ENCODE measurements around the gene CD82. TPM values are rescaled to one million over a fixed set of nuclear protein-coding genes. Genes with fewer than 3 reads are reported as not detected.

CD82 gene
- total RNA-seq, 2 experiments from 2014 or later: 289 to 319 TPM

DNA sequence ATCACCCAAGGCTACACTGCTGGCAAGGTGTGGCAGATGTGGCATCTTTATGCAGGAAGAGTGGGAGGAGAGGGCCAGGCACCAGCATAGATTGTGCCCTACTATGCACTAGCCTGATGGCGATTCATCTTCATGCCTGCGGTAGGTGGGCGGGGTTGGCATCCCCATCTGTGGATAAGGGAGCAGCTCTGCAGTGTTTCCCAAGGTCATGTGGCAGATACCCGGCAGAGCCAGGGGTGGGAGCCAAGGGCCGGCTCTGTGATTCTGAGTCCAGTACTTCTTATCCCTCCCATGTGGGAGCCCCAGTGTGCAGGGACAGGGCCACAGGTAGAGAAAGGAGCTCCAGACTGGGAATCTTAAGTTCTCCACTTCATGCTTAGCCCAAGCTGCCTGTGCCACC, 20.0 kb downstream of the CD82 start:
- Mint-ChIP-seq H3K4me1 (ENCODE audit: low read depth) (peaks cover 32% of the 10 kb centered on the region), H3K27me3 (no peaks in the 10 kb centered on the region), H3K36me3 (ENCODE audit: low read depth) (peaks cover 76% of the 10 kb centered on the region), H3K27ac (peak overlapping the region; percentile 32), H3K4me3 (no peak overlapping the region), H3K9me3 (peaks cover 2% of the 10 kb centered on the region)
- intact Hi-C loops (cut with micrococcal nuclease): no loop called here
- DNase-seq (no peak), ATAC-seq (no peak)
- TF ChIP-seq, protein P1, sequence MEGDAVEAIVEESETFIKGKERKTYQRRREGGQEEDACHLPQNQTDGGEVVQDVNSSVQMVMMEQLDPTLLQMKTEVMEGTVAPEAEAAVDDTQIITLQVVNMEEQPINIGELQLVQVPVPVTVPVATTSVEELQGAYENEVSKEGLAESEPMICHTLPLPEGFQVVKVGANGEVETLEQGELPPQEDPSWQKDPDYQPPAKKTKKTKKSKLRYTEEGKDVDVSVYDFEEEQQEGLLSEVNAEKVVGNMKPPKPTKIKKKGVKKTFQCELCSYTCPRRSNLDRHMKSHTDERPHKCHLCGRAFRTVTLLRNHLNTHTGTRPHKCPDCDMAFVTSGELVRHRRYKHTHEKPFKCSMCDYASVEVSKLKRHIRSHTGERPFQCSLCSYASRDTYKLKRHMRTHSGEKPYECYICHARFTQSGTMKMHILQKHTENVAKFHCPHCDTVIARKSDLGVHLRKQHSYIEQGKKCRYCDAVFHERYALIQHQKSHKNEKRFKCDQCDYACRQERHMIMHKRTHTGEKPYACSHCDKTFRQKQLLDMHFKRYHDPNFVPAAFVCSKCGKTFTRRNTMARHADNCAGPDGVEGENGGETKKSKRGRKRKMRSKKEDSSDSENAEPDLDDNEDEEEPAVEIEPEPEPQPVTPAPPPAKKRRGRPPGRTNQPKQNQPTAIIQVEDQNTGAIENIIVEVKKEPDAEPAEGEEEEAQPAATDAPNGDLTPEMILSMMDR (IDR thresholded peaks at IDR 0.05): no peak
- CTCF ChIA-PET: interaction anchor here (1.6 kb wide), 1 partner anchor 28 kb away, joined by 4 read pairs; no protein-coding TSS in a partner anchor
- POLR2A ChIA-PET: interaction anchor here (0.6 to 1.4 kb wide), 3 partner anchors 12 to 19 kb away, joined by 3 to 5 read pairs (median 4); no protein-coding TSS in a partner anchor

DNA sequence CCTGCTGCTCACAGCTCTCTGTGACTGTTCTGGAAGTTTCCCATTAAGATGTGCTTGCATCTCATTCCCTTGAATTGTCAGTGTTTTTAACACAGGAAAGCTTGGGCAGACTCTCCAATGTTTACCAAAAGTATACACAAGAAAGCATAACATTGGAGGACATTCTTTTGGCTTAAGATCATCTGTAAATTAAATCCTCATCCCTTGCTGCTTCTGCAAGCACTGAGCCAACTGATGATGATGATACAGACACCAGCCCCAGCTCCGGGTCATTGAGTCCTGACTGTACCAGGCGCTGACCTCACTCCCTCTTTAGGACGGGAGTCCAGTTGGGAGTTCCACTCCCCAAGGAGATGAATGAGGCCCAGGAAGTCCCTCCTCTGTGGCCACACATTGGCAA, 23.8 kb downstream of the CD82 start:
- H3K27me3 Mint-ChIP-seq: no peaks in the 10 kb centered on the region
- POLR2A ChIA-PET: interaction anchor here (0.7 to 1.1 kb wide), 3 partner anchors 10 to 130 kb away, joined by 3 to 4 read pairs (median 3); no protein-coding TSS in a partner anchor
- peaks cover 73% of the 10 kb centered on the region for H3K36me3 Mint-ChIP-seq (ENCODE audit: low read depth)
- H3K9me3 Mint-ChIP-seq: no peaks in the 10 kb centered on the region
- peaks cover 36% of the 10 kb centered on the region for H3K4me1 Mint-ChIP-seq (ENCODE audit: low read depth)
- H3K27ac Mint-ChIP-seq: no peak overlapping the region
- CTCF ChIA-PET: no interaction called here
- DNase-seq (no peak), ATAC-seq (no peak)
- TF ChIP-seq, protein P1 (IDR thresholded peaks at IDR 0.05): no peak
- H3K4me3 Mint-ChIP-seq: no peak overlapping the region
- intact Hi-C loops (cut with micrococcal nuclease): no loop called here

DNA sequence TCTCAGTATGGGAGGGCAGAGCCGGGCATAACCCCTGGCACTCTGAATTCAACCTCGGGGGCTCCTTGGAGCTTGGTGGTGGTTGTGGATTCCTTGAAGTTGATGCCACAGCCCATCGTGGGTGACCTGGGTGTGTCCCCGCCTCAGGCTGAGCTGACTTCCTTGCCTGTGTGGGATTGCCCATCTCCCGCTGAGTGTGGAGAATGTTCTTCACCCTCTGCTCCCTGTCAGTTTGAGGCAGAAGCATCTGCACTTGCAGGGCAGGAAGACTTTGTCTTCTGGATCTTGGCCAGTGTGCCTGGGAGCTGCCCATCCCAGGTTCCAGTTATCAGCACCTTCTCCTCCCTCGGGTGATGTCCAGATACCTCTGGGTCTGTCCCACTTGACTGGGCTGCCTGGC, 25.3 kb downstream of the CD82 start:
- Mint-ChIP-seq H3K4me1 (ENCODE audit: low read depth) (peaks cover 44% of the 10 kb centered on the region), H3K4me3 (no peak overlapping the region), H3K9me3 (no peaks in the 10 kb centered on the region), H3K27me3 (no peaks in the 10 kb centered on the region), H3K27ac (peak overlapping the region; percentile 64), H3K36me3 (ENCODE audit: low read depth) (peaks cover 76% of the 10 kb centered on the region)
- no peak for ATAC-seq
- no peak for DNase-seq
- ChIA-PET POLR2A (interaction anchor here (1.8 kb wide), 1 partner anchor 11 kb away, joined by 6 read pairs; no protein-coding TSS in a partner anchor), CTCF (interaction anchor here (1.5 kb wide), 1 partner anchor 34 kb away, joined by 5 read pairs; no protein-coding TSS in a partner anchor)
- TF ChIP-seq, protein P1 (IDR thresholded peaks at IDR 0.05): no peak
- intact Hi-C loops (cut with micrococcal nuclease): no loop called here

DNA sequence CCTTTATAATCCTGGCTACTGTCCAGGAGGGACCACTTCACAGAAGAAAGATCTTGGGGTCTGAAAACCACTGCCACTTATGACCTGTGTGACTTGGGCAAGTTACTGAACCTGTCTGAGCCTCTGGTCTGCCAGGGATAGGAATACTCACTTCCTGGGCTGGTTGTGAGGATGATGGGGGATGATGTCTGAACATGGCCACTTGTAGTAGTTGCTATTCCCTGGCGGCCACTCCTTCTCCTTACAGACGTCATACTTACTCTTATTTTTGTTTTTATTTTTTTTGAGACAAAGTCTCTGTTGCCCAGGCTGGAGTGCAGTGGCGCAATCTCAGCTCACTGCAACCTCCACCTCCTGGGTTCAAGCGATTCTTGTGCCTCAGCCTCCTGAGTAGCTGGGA, 26.1 kb downstream of the CD82 start:
- ATAC-seq (no peak), DNase-seq (no peak)
- CTCF ChIA-PET: interaction anchor here (1.5 kb wide), 1 partner anchor 35 kb away, joined by 5 read pairs; no protein-coding TSS in a partner anchor
- intact Hi-C loops (cut with micrococcal nuclease): no loop called here
- Mint-ChIP-seq H3K27me3 (no peaks in the 10 kb centered on the region), H3K9me3 (no peaks in the 10 kb centered on the region), H3K4me1 (ENCODE audit: low read depth) (peaks cover 52% of the 10 kb centered on the region), H3K27ac (peak overlapping the region; percentile 64), H3K36me3 (ENCODE audit: low read depth) (peaks cover 73% of the 10 kb centered on the region), H3K4me3 (no peak overlapping the region)
- TF ChIP-seq, protein P1 (IDR thresholded peaks at IDR 0.05): no peak
- POLR2A ChIA-PET: interaction anchor here (1.8 kb wide), 1 partner anchor 10 kb away, joined by 6 read pairs; no protein-coding TSS in a partner anchor

DNA sequence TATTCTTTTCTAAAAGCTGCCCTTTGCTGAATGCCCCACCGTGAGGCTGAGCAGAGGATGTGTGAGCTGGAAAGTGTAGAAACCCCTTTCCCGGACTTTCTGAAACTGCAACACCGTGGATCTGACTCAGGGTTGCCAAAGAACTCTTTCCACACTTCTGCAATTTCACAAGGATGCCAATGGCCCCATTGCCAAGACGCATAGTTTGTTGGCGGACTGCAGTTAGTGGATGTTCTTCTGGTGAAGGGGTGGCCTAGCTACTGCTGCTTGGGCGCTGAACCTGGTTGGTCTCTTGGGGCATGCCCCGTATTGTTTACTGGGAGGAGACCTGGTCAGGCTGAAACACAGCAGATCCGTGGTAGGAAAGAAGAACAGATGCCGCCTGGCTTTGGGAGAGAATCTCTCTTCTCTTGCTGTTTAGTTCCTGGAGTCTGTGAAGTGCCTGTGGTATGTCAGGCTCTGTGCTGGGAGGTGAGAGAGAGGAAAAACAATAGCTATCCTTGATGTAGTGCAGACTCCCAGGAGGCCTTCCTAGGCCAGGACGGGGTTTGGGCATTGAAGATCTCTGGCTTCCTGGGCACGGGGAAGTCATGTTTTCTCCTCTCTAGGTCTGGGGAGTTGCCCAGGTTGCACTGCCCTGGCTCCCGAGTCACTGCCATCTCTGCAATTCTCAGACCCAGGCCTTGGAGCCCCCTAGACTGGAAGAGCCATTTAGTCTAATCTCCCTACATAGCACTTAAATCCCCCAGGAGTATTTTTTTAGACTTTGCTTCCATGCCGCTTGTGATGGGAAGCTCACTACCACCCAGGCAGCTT, 26.9 kb downstream of the CD82 start:
- DNase-seq (no peak), ATAC-seq (no peak)
- ChIA-PET POLR2A (interaction anchor here (1.4 kb wide), 1 partner anchor 18 kb away, joined by 5 read pairs; no protein-coding TSS in a partner anchor), CTCF (interaction anchor here (0.9 kb wide), 2 partner anchors 15 to 35 kb away, joined by 3 to 4 read pairs; no protein-coding TSS in a partner anchor)
- Mint-ChIP-seq H3K9me3 (no peaks in the 10 kb centered on the region), H3K4me1 (ENCODE audit: low read depth) (peaks cover 52% of the 10 kb centered on the region), H3K27ac (peak overlapping the region; percentile 57), H3K36me3 (ENCODE audit: low read depth) (peaks cover 69% of the 10 kb centered on the region), H3K4me3 (no peak overlapping the region), H3K27me3 (no peaks in the 10 kb centered on the region)
- TF ChIP-seq, protein P1 (IDR thresholded peaks at IDR 0.05): no peak
- intact Hi-C loops (cut with micrococcal nuclease): no loop called here

Measured in activated CD8-positive, alpha-beta T cell treated with anti-CD3 and anti-CD28 coated beads for 36 hours (primary cell).